GM18520 (cell line): ENCODE measurements around the gene SLC24A2.

Experiments used
- ATAC-seq: cut with Tn5 transposase; IDR thresholded peaks from one replicate; pipeline ENCODE4 v1.9.1; 2021; ENCODE audit not compliant: unreplicated experiment

SLC24A2 gene

GRCh38 chr9:19768798-19769197 is 20.0 kb downstream of the SLC24A2 start:
- ATAC-seq: no peak

GRCh38 chr9:19759066-19759465 is 29.8 kb downstream of the SLC24A2 start:
- no peak for ATAC-seq

- ATAC-seq: no peak
Measured at GRCh38 chr9:19757745-19758144, 31.1 kb downstream of the SLC24A2 start.

GRCh38 chr9:19754921-19755320 is 33.9 kb downstream of the SLC24A2 start:
- ATAC-seq: no peak

- no peak for ATAC-seq
Measured at GRCh38 chr9:19748278-19749126, 40.3 kb downstream of the SLC24A2 start.

- ATAC-seq: no peak
Measured at GRCh38 chr9:19746223-19746622, 42.6 kb downstream of the SLC24A2 start.

GRCh38 chr9:19741178-19741577 is 47.7 kb downstream of the SLC24A2 start:
- ATAC-seq: no peak
